Stomach (tissue), 4 donors: ENCODE data around the gene CHD5.

Experiments used
- EP300 ChIP-seq: sonication (generic); formaldehyde crosslinking; IDR thresholded peaks from one replicate; pipeline ENCODE4 v1.6.1; 2017; ENCODE audit warnings: antibody characterized with exemption
- POLR2A ChIP-seq, 4 donors: fragments of 450-650 bp; IDR thresholded peaks; one replicate each; pipeline ENCODE4 v1.6.1; 2016; ENCODE audit warnings: antibody characterized with exemption in 4 of 4, control low read depth in 2 of 4, mild to moderate bottlenecking in 1 of 4, moderate library complexity in 1 of 4

GRCh38 chr1:6162341-6162740 lies 17.8 kb downstream of the CHD5 start:
- TF ChIP-seq EP300, result no peak
- no peak for TF ChIP-seq POLR2A (IDR thresholded peaks at IDR 0.05)
